Stimulated activated CD4-positive, alpha-beta T cell treated with anti-CD3 and anti-CD28 coated beads, Interleukin-4, amount 100 ng/mL, for 1 hour (primary cell): Measurements from ENCODE around the gene CRELD2.

Experiments
- DNase-seq: peaks from one replicate; pipeline ENCODE4 v3.0.0-alpha.2; 2020

CRELD2 gene

GRCh38 chr22:49887702-49888101 is 30.7 kb upstream of the CRELD2 start:
- DNase-seq: no peak

GRCh38 chr22:49889071-49889470 is 29.4 kb upstream of the CRELD2 start:
- DNase-seq: no peak

GRCh38 chr22:49892226-49892899 is 26.1 kb upstream of the CRELD2 start:
- DNase-seq: no peak

- DNase-seq: no peak
These were observed 25.4 kb upstream of the CRELD2 start for GRCh38 chr22:49893025-49893424.

GRCh38 chr22:49894322-49895054 is 23.9 kb upstream of the CRELD2 start:
- DNase-seq: no peak

GRCh38 chr22:49896201-49896600 is 22.2 kb upstream of the CRELD2 start:
- DNase-seq: no peak

GRCh38 chr22:49897015-49897684 is 21.3 kb upstream of the CRELD2 start:
- DNase-seq: no peak

- no peak for DNase-seq
These were observed 18.9 kb upstream of the CRELD2 start for GRCh38 chr22:49899530-49899929.

GRCh38 chr22:49900441-49901230 is 17.8 kb upstream of the CRELD2 start:
- no peak for DNase-seq

- DNase-seq: no peak
These were observed 17.0 kb upstream of the CRELD2 start for GRCh38 chr22:49901457-49901856.

- DNase-seq: no peak
These were observed 15.0 kb upstream of the CRELD2 start for GRCh38 chr22:49903322-49904039.

GRCh38 chr22:49904040-49904369 is 14.4 kb upstream of the CRELD2 start:
- DNase-seq: no peak

GRCh38 chr22:49905465-49905864 is 13.0 kb upstream of the CRELD2 start:
- no peak for DNase-seq

- DNase-seq: no peak
These were observed 12.2 kb upstream of the CRELD2 start for GRCh38 chr22:49906071-49906798.

GRCh38 chr22:49906799-49907290 is 11.6 kb upstream of the CRELD2 start:
- DNase-seq: no peak

- no peak for DNase-seq
These were observed 10.6 kb upstream of the CRELD2 start for GRCh38 chr22:49907807-49908206.

- no peak for DNase-seq
These were observed 8.8 kb upstream of the CRELD2 start for GRCh38 chr22:49909476-49910205.

GRCh38 chr22:49910229-49911155 is 7.9 kb upstream of the CRELD2 start:
- DNase-seq: no peak

GRCh38 chr22:49911881-49912625 is 6.4 kb upstream of the CRELD2 start:
- DNase-seq: no peak
